ENCODE measurements around the gene CFAP58.

CFAP58 gene

GRCh38 chr10:104479906-104480593, 126.4 kb downstream of the CFAP58 start:
- DNase-seq (ENCODE audit: insufficient read length) (no peak), FAIRE-seq (no peak)
- TF ChIP-seq TAF1 (IDR thresholded peaks at IDR 0.05; ENCODE audit: borderline replicate concordance, low read depth, low read length) = no peak
- TF ChIP-seq POLR2AphosphoS5 (IDR thresholded peaks at IDR 0.05; ENCODE audit: low read depth, low read length) = no peak
- TF ChIP-seq POLR2A (IDR thresholded peaks at IDR 0.05; ENCODE audit: low read depth, low read length) = no peak

- no peak for TF ChIP-seq TAF1 (IDR thresholded peaks at IDR 0.05; ENCODE audit: borderline replicate concordance, low read depth, low read length)
- no peak for TF ChIP-seq POLR2A (IDR thresholded peaks at IDR 0.05; ENCODE audit: low read depth, low read length)
- no peak for TF ChIP-seq POLR2AphosphoS5 (IDR thresholded peaks at IDR 0.05; ENCODE audit: low read depth, low read length)
- FAIRE-seq = no peak
- no peak for DNase-seq (ENCODE audit: insufficient read length)
These were observed 127.2 kb downstream of the CFAP58 start for GRCh38 chr10:104480797-104481196.

GRCh38 chr10:104483582-104483981, 129.9 kb downstream of the CFAP58 start:
- FAIRE-seq (no peak), DNase-seq (ENCODE audit: insufficient read length) (no peak)
- no peak for TF ChIP-seq POLR2AphosphoS5 (IDR thresholded peaks at IDR 0.05; ENCODE audit: low read depth, low read length)
- no peak for TF ChIP-seq TAF1 (IDR thresholded peaks at IDR 0.05; ENCODE audit: borderline replicate concordance, low read depth, low read length)
- TF ChIP-seq POLR2A (IDR thresholded peaks at IDR 0.05; ENCODE audit: low read depth, low read length) = no peak

- no peak for FAIRE-seq
- TF ChIP-seq POLR2AphosphoS5 (IDR thresholded peaks at IDR 0.05; ENCODE audit: low read depth, low read length) (no peak), POLR2A (IDR thresholded peaks at IDR 0.05; ENCODE audit: low read depth, low read length) (no peak), TAF1 (IDR thresholded peaks at IDR 0.05; ENCODE audit: borderline replicate concordance, low read depth, low read length) (no peak)
- no peak for DNase-seq (ENCODE audit: insufficient read length)
These were observed 132.0 kb downstream of the CFAP58 start for GRCh38 chr10:104485632-104486031.

- TF ChIP-seq TAF1 (IDR thresholded peaks at IDR 0.05; ENCODE audit: borderline replicate concordance, low read depth, low read length) (no peak), POLR2A (IDR thresholded peaks at IDR 0.05; ENCODE audit: low read depth, low read length) (no peak), POLR2AphosphoS5 (IDR thresholded peaks at IDR 0.05; ENCODE audit: low read depth, low read length) (no peak)
- FAIRE-seq (no peak), DNase-seq (ENCODE audit: insufficient read length) (no peak)
These were observed 133.2 kb downstream of the CFAP58 start for GRCh38 chr10:104486803-104487202.

GRCh38 chr10:104487794-104488438, 134.3 kb downstream of the CFAP58 start:
- TF ChIP-seq TAF1 (IDR thresholded peaks at IDR 0.05; ENCODE audit: borderline replicate concordance, low read depth, low read length) (no peak), POLR2AphosphoS5 (IDR thresholded peaks at IDR 0.05; ENCODE audit: low read depth, low read length) (no peak), POLR2A (IDR thresholded peaks at IDR 0.05; ENCODE audit: low read depth, low read length) (no peak)
- DNase-seq (ENCODE audit: insufficient read length) = no peak
- FAIRE-seq = no peak

GRCh38 chr10:104488439-104488832, 134.8 kb downstream of the CFAP58 start:
- TF ChIP-seq POLR2A (IDR thresholded peaks at IDR 0.05; ENCODE audit: low read depth, low read length) (no peak), POLR2AphosphoS5 (IDR thresholded peaks at IDR 0.05; ENCODE audit: low read depth, low read length) (no peak), TAF1 (IDR thresholded peaks at IDR 0.05; ENCODE audit: borderline replicate concordance, low read depth, low read length) (no peak)
- FAIRE-seq = no peak
- DNase-seq (ENCODE audit: insufficient read length) = no peak

- no peak for DNase-seq (ENCODE audit: insufficient read length)
- no peak for FAIRE-seq
- TF ChIP-seq POLR2AphosphoS5 (IDR thresholded peaks at IDR 0.05; ENCODE audit: low read depth, low read length) (no peak), TAF1 (IDR thresholded peaks at IDR 0.05; ENCODE audit: borderline replicate concordance, low read depth, low read length) (no peak), POLR2A (IDR thresholded peaks at IDR 0.05; ENCODE audit: low read depth, low read length) (no peak)
These were observed 138.8 kb downstream of the CFAP58 start for GRCh38 chr10:104492329-104492940.

- TF ChIP-seq POLR2A (IDR thresholded peaks at IDR 0.05; ENCODE audit: low read depth, low read length) (no peak), POLR2AphosphoS5 (IDR thresholded peaks at IDR 0.05; ENCODE audit: low read depth, low read length) (no peak), TAF1 (IDR thresholded peaks at IDR 0.05; ENCODE audit: borderline replicate concordance, low read depth, low read length) (no peak)
These were observed 144.9 kb downstream of the CFAP58 start for GRCh38 chr10:104498347-104499081.

GRCh38 chr10:104501449-104501848, 147.8 kb downstream of the CFAP58 start:
- no peak for DNase-seq (ENCODE audit: insufficient read length)
- TF ChIP-seq TAF1 (IDR thresholded peaks at IDR 0.05; ENCODE audit: borderline replicate concordance, low read depth, low read length) = no peak
- TF ChIP-seq POLR2A (IDR thresholded peaks at IDR 0.05; ENCODE audit: low read depth, low read length) = no peak
- no peak for TF ChIP-seq POLR2AphosphoS5 (IDR thresholded peaks at IDR 0.05; ENCODE audit: low read depth, low read length)
- FAIRE-seq = no peak

More at GRCh38 chr10:104498347-104499081, 144.9 kb downstream of the CFAP58 start:
- FAIRE-seq (no peak), DNase-seq (ENCODE audit: insufficient read length) (no peak)

Measured in GM12892 (cell line).